Measurements from ENCODE around the gene AIFM2. TPM values are rescaled to one million over a fixed set of nuclear protein-coding genes. Genes with fewer than 3 reads are reported as not detected.

Gene AIFM2
- total RNA-seq, 2 donors from 2014 or later = 15.4 to 25.7 TPM

GRCh38 chr10:70139997-70140250 lies 7.3 kb upstream of the AIFM2 start:
- Histone ChIP-seq H3K27me3 (no peaks in the 10 kb centered on the region), H3K36me3 (no peaks in the 10 kb centered on the region), H3K4me3 (no peak overlapping the region), H3K4me1 (peaks cover 6% of the 10 kb centered on the region), H3K9ac (ENCODE audit: low read depth in 2 of 2, low read length in 2 of 2) (no peak overlapping the region), H3K9me3 (no peaks in the 10 kb centered on the region), H3K27ac (no peak overlapping the region)
- DNase-seq = no peak
- intact Hi-C loops (cut with DNase I) = no loop called here
- no peak for TF ChIP-seq CTCF (IDR thresholded peaks at IDR 0.05)

GRCh38 chr10:70139151-70139996 lies 6.7 kb upstream of the AIFM2 start:
- Histone ChIP-seq H3K36me3 (no peaks in the 10 kb centered on the region), H3K9ac (ENCODE audit: low read depth in 2 of 2, low read length in 2 of 2) (no peak overlapping the region), H3K27ac (peak overlapping the region; percentile 85), H3K9me3 (no peaks in the 10 kb centered on the region), H3K27me3 (no peaks in the 10 kb centered on the region), H3K4me3 (no peak overlapping the region), H3K4me1 (peaks cover 4% of the 10 kb centered on the region)
- no peak for DNase-seq
- intact Hi-C loops (cut with DNase I) = no loop called here
- no peak for TF ChIP-seq CTCF (IDR thresholded peaks at IDR 0.05)

- peak; percentile 73 for DNase-seq
These were observed 5.6 kb upstream of the AIFM2 start for GRCh38 chr10:70137927-70138883.

GRCh38 chr10:70137135-70137534 lies 4.5 kb upstream of the AIFM2 start:
- Histone ChIP-seq H3K36me3 (no peaks in the 10 kb centered on the region), H3K27ac (peak overlapping the region; percentile 85), H3K9ac (ENCODE audit: low read depth in 2 of 2, low read length in 2 of 2) (peak overlapping the region in 1 of 2 donors; percentile 46), H3K4me3 (no peak overlapping the region), H3K4me1 (peaks cover 4% of the 10 kb centered on the region), H3K27me3 (no peaks in the 10 kb centered on the region), H3K9me3 (no peaks in the 10 kb centered on the region)
- TF ChIP-seq CTCF (IDR thresholded peaks at IDR 0.05) = no peak
- intact Hi-C loops (cut with DNase I) = no loop called here
- DNase-seq = no peak

More at GRCh38 chr10:70137927-70138883, 5.6 kb upstream of the AIFM2 start:
- intact Hi-C loops (cut with DNase I) = no loop called here
- Histone ChIP-seq H3K4me3 (no peak overlapping the region), H3K27me3 (no peaks in the 10 kb centered on the region), H3K4me1 (peaks cover 4% of the 10 kb centered on the region), H3K9me3 (no peaks in the 10 kb centered on the region), H3K36me3 (no peaks in the 10 kb centered on the region), H3K9ac (ENCODE audit: low read depth in 2 of 2, low read length in 2 of 2) (peak overlapping the region in 1 of 2 donors; percentile 54), H3K27ac (peak overlapping the region; percentile 85)
- TF ChIP-seq CTCF (IDR thresholded peaks at IDR 0.05) = no peak

- DNase-seq = no peak
- TF ChIP-seq CTCF (IDR thresholded peaks at IDR 0.05) = no peak
- Histone ChIP-seq H3K4me3 (no peak overlapping the region), H3K9me3 (no peaks in the 10 kb centered on the region), H3K4me1 (peaks cover 4% of the 10 kb centered on the region), H3K36me3 (no peaks in the 10 kb centered on the region), H3K27me3 (no peaks in the 10 kb centered on the region), H3K9ac (ENCODE audit: low read depth in 2 of 2, low read length in 2 of 2) (no peak overlapping the region), H3K27ac (no peak overlapping the region)
- intact Hi-C loops (cut with DNase I) = no loop called here
These were observed 3.1 kb upstream of the AIFM2 start for GRCh38 chr10:70135684-70136083.
